GM18505 (cell line): Measurements from ENCODE around the gene UTRN.
A peak's percentile ranks its signal among the peaks of the same experiment; 100 is the strongest.

Source experiments
- ATAC-seq: cut with Tn5 transposase; IDR thresholded peaks from one replicate; pipeline ENCODE4 v1.9.1; 2021; ENCODE audit not compliant: unreplicated experiment
- POLR2A ChIP-seq: IDR thresholded peaks from 4 replicates; pipeline ENCODE4 v1.6.1; 2011; ENCODE audit warnings: borderline replicate concordance; ENCODE audit not compliant: insufficient read depth, insufficient read length; ENCODE audit errors: extremely low read depth

Gene UTRN

GRCh38 chr6:144294016-144294415 lies 8.9 kb downstream of the UTRN start:
- ATAC-seq: no peak
- no peak for TF ChIP-seq POLR2A

- no peak for TF ChIP-seq POLR2A
- no peak for ATAC-seq
Measured at GRCh38 chr6:144295211-144295610, 10.1 kb downstream of the UTRN start.

DNA sequence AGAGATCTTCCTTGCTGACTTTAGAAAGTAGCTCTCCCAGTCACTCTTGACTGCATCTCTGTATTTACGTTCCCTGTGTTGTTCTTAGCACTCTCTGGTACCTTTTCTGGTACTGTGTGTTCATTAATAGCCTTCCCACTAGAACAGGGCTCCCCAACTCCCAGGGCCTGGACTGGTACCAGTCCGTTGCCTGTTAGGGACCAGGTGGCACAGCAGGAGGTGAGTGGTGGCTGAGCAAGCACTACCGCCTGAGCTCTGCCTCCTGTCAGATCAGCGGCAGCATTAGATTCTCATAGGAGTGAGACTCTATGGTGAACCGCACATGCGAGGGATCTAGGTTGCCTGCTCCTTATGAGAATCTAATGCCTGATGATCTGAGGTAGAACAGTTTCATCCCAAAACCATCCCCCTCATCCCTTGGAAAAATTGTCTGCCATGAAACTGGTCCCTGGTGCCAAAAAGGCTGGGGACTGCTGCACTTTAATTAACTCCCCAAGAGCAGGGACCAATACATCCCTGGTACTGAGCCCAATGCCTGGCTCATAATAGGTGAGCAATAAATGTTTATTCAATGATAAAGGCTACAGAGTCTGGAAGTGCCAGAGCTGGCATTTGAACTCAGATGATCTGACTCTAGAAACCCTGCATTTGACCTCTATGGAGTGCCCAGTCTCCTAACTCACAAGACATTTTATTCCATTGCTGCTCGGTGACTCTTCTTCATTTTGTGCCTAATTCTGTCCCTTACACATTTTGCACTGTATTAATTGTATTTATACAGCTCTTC lies 11.0 kb downstream of the UTRN start:
- TF ChIP-seq POLR2A: no peak
- ATAC-seq: no peak

GRCh38 chr6:144296973-144297372 lies 11.8 kb downstream of the UTRN start:
- ATAC-seq: no peak
- no peak for TF ChIP-seq POLR2A

DNA sequence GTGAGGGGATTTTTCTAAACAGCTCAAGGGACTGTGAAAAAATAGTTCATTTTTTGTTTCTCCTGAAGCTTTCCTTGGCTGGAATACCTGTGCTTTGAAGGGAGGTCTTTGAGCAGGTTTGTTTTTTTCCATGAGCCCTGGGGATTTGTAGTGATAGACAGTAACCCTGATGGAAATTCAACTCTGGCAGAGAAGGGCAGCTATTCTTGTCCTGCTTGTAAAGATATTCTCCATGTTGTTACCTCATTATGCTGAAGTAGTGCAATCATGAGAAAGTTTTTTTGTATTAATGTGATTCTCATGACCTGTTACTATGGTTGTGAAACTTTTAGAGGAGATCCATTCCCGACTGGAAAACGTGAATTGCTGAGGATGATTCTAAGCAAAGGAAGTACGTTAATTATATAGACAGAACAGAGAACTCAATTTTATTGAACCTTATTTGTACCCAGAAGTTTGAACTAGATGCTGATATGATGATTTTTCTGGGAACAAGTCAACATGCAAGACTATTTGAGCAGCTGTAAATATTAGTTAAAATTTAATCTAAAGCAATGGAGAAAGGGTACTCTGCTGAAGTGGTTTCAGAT lies 12.5 kb downstream of the UTRN start:
- no peak for TF ChIP-seq POLR2A
- no peak for ATAC-seq

DNA sequence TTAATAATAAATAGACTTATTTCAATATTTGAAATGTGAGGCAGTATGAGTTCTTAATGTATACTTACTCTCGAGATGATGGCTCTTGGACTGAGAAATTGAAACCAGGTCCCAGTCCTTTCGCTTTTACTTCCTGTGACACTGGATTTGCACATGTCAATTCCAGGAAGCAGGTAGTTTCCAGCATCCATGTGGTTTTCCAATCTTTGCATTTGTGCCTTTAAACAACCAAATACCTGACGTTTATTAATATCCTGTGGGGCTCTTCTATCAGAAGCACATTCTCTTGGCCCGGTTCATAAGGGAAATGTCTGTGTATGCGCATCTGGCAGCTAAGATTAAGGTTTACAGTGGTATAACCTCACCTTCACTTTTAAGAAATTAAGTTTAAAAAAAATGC lies 13.1 kb downstream of the UTRN start:
- no peak for TF ChIP-seq POLR2A

DNA sequence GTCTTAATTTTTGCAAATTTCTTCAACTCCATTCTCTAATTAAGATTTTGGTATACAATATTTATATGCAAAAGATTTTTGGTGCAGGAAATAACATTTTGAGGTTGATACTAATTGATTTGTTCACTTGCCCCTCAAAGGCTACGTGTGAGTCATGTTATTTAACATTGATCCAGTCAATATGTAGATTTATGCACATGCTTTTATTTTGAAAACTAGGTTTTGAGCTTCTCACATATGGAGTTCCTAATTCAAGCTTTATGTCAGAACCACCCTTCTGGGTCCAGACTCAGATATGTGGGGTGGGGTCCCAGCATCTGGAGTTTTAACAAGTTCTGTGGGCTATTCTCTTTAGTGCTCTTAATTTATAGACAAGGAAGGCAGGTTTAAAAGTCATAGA lies 13.8 kb downstream of the UTRN start:
- TF ChIP-seq POLR2A: no peak
- ATAC-seq: no peak

More for the DNA sequence above, 13.1 kb downstream of the UTRN start:
- ATAC-seq: no peak

DNA sequence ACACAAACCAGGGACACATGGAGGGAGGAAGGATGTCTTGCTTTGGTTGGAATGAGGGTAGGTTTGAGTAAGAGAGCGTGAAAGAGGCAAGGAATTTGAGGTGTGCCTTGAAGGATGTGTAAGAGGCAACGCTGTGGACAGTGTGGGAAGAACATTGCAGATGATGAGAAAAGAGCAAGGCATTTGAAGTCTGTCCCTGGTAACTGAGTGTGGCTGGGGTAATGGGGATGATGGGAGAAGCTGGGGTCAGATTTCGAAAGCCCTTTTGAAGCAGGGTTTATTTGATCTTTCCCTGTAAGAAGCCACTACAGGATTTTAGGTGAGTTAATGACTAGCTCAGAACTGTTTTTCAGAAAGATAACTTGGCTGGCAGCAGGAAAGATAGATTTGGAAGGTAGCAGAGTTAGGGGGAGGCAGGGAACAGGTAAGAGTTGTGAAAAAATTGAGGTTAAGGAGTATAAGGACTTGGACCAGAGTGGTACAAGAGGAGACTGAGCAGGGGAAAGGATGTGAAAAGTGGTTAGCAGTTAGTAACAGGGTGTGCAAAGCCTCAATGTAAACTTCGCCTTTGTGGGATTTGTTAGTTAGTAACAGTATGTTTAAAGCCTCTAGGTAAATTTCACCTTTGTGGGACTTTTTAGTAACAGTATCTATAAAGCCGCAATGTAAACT lies 17.7 kb downstream of the UTRN start:
- no peak for TF ChIP-seq POLR2A
- ATAC-seq: no peak

DNA sequence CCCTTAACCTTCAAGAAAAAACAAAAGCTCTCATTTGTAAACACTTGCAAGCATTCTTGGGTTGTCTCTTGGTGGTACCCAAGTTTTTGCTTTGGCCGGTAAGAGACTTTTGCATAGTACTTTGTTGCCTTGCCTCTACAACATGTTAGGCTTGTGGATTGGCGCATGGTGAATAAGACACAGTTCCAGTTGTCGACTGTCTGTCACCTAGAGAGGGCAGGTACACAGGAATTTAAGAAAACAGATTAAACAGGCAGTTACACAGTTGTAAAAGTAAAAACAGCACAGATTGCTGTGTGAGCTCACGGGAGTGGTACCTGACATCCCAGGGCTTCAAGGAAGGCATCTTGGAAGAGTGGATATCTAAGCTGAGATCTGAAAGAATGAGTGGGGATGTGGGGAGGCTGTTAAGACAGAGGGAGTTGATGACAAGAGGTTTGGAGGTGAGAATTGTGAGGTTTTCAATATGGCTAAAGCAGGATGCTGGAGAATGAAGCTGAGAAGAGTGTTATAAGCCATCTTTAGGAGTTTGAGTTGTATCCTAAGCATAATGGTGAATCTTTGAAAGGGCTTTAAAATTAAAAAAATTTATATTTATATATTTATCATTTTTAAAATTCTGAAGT lies 19.2 kb downstream of the UTRN start:
- ATAC-seq: no peak
- TF ChIP-seq POLR2A: no peak

GRCh38 chr6:144305567-144305966 lies 20.4 kb downstream of the UTRN start:
- no peak for ATAC-seq
- TF ChIP-seq POLR2A: no peak

GRCh38 chr6:144305985-144306384 lies 20.9 kb downstream of the UTRN start:
- TF ChIP-seq POLR2A: no peak
- ATAC-seq: peak; percentile 90

- TF ChIP-seq POLR2A: no peak
- no peak for ATAC-seq
Measured at GRCh38 chr6:144307880-144308279, 22.7 kb downstream of the UTRN start.

GRCh38 chr6:144310765-144311164 lies 25.6 kb downstream of the UTRN start:
- TF ChIP-seq POLR2A: no peak
- no peak for ATAC-seq
